Measurements from ENCODE around the gene DGKD.

DNA sequence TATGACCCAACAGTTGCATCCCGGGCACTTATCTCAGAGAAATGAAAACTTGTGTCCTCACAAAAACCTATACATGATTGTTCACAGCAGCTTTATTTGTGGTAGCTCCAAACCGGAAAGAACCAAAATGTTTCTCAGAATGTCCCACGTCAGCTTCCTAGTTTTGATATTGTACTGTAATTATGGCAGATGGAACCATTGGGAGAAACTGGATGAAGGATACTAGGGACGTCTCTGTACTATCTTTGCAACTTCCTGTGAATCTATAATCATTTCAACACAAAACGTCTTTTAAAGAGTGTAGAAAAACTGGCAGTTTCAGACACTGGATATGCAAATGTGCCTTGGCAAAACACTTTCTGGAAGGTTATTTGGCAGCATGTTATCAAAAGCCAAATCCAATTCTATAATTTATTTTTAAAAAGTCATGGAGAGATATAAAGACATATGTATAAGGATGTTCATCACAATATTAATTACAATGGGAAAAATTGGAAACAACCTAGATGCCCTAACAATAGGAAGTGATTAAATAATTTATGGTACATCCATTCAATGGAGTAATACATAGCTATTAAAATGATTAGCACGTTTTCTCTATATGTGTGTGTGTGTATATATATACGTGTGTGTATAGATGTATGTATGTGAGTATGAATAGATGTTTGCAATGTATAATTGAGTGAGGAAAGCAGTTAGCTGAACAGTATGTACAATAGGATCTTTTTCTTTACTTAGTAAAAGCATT is 36.9 kb upstream of the DGKD start:
- TF ChIP-seq, protein P1, sequence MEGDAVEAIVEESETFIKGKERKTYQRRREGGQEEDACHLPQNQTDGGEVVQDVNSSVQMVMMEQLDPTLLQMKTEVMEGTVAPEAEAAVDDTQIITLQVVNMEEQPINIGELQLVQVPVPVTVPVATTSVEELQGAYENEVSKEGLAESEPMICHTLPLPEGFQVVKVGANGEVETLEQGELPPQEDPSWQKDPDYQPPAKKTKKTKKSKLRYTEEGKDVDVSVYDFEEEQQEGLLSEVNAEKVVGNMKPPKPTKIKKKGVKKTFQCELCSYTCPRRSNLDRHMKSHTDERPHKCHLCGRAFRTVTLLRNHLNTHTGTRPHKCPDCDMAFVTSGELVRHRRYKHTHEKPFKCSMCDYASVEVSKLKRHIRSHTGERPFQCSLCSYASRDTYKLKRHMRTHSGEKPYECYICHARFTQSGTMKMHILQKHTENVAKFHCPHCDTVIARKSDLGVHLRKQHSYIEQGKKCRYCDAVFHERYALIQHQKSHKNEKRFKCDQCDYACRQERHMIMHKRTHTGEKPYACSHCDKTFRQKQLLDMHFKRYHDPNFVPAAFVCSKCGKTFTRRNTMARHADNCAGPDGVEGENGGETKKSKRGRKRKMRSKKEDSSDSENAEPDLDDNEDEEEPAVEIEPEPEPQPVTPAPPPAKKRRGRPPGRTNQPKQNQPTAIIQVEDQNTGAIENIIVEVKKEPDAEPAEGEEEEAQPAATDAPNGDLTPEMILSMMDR (conservative IDR thresholded peaks at IDR 0.05; ENCODE audit: low read length): no peak
- TF ChIP-seq EZH2phosphoT487 (IDR thresholded peaks at IDR 0.05; ENCODE audit: borderline replicate concordance): no peak

Data from Loucy (cell line).